Stimulated activated CD4-positive, alpha-beta T cell treated with anti-CD3 and anti-CD28 coated beads, Interleukin-4, amount 100 ng/mL, for 24 hours (primary cell): Measurements from ENCODE around the gene RAD51B.
"Not testable (repeated sequence)": the region's sequence is repeated elsewhere in the genome, so short reads cannot be mapped to it uniquely, and the experiment has no call there.

ENCODE experiments used
- DNase-seq: peaks from one replicate; pipeline ENCODE4 v3.0.0-alpha.2; 2020

The RAD51B gene

DNA sequence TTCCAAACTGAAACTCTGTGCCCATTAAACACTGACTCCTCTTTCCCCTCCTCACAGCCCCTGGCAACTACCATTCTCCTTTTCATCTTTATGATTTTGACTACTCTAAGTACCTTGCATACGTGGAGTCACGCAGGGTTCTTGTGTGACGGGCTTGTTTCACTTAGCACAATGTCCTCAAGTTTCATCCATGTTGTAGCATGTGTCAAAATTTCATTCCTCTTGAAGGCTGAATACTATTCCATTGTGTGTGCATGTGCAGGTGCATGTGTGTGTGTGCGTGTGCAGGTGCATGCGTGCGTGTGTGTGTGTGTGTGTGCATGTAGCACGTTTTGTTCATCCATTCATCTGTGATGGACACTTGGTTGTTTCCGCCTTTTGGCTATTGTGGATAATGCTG is 867.1 kb downstream of the RAD51B start:
- DNase-seq, result no peak

DNA sequence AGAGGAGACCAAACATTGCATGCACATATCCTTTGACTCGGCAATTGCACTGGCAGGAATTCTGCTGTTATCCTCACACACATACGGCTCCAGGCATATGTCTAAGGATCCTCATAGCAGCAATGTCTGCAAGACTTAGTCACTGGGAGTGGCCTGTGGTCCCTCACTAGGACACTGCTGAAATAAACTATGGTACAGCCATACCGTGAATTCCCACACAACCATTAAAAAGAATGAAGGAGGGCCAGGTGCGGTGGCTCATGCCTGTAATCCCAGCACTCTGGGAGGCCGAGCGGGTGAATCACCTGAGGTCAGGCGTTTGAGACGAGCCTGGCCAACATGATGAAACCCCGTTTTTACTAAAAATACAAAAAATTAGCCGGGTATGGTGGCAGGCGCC is 868.2 kb downstream of the RAD51B start:
- DNase-seq, result no peak

- no peak for DNase-seq
These were observed 869.3 kb downstream of the RAD51B start for GRCh38 chr14:68688872-68689371.

- no peak for DNase-seq
These were observed 869.9 kb downstream of the RAD51B start for GRCh38 chr14:68689511-68689910.

DNA sequence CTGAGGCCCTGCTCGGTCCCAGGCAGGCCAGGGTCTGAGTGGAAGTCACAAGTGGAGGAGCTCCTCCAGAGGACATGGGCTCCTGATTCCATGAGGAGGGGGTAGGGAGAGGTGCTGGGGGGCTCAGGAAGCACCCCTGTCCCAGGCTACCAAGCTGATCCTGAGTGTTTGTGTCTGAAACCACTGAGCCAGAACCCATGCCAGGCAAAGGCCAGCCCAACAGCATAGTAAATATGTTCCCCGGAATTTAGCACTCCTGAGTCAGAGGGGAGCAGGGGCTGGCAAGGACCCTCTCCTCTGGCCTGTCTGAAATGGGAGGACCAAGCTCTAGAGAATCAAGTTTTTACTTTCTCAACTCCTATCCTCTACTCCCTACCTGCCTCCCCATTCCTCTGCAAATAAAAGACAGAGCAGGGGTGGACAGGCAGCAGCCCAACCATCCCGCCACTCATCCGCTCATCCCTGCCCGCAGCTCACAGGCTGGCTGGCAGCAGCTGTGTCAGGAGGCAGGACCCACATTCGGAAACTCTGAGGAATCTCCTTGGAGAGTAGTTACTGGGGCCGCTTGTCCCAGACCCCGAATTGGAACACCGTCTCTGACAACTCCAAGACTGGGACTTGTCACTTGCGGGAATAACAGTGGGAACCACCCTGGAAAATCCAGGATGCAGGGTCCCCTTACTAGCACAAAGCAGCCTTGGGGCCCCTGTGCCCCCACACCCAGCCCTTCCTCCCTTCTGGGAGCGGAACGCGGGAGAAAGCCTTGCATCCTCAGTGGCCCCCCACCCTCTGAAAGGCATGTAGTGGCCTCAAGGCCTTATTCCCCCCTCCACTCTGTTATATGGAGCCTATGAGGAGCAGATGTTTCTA is 870.7 kb downstream of the RAD51B start:
- DNase-seq, result no peak

GRCh38 chr14:68691031-68691791 is 871.6 kb downstream of the RAD51B start:
- no peak for DNase-seq

GRCh38 chr14:68691792-68692118 is 872.2 kb downstream of the RAD51B start:
- no peak for DNase-seq

GRCh38 chr14:68692216-68692615 is 872.6 kb downstream of the RAD51B start:
- DNase-seq, result no peak

GRCh38 chr14:68692916-68693771 is 873.6 kb downstream of the RAD51B start:
- no peak for DNase-seq

GRCh38 chr14:68693926-68694325 is 874.3 kb downstream of the RAD51B start:
- no peak for DNase-seq

GRCh38 chr14:68694516-68695235 is 875.1 kb downstream of the RAD51B start:
- no peak for DNase-seq

GRCh38 chr14:68695326-68695768 is 875.8 kb downstream of the RAD51B start:
- peak; percentile 36 for DNase-seq

DNA sequence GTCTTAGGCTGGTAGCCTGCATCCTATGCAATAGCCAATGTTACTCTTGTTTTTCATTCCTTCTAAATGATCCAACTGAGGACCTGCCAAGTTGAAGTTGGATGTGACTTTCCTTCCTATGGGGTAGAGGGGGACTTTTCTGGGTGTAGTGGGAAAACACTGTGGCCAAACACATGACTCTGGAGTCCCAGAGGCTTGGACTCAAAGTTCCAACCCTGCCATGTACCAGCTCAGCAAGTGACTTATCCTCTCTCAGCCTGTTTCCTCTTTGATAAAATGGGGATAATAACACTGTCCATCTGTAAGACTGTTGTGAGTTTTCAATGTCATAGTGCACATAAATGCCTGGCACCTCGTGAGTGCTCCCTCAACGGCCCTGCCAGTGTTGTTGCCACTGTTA is 876.3 kb downstream of the RAD51B start:
- no peak for DNase-seq

DNA sequence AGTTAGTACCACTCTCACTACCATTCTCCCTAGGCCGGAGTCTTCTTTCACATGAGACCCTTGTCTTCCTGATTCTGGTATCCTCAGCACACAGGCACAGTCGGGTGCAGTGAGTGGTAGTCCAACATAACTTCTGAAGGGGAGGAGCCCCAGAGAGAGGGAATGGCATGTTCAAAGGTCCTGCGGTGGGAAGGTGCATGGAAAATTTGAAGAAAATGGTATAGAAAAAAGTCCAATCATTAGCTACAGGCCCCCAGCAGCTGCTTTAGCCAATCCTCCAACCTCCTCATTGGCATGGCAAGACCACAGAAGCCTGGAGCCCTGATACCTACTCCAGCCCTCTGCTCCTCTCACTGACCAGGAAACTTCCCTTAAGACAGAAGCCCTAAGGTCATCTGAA is 876.7 kb downstream of the RAD51B start:
- no peak for DNase-seq

GRCh38 chr14:68696721-68697495 is 877.3 kb downstream of the RAD51B start:
- no peak for DNase-seq

- DNase-seq, result not testable (repeated sequence)
These were observed 879.2 kb downstream of the RAD51B start for GRCh38 chr14:68698773-68699172.

DNA sequence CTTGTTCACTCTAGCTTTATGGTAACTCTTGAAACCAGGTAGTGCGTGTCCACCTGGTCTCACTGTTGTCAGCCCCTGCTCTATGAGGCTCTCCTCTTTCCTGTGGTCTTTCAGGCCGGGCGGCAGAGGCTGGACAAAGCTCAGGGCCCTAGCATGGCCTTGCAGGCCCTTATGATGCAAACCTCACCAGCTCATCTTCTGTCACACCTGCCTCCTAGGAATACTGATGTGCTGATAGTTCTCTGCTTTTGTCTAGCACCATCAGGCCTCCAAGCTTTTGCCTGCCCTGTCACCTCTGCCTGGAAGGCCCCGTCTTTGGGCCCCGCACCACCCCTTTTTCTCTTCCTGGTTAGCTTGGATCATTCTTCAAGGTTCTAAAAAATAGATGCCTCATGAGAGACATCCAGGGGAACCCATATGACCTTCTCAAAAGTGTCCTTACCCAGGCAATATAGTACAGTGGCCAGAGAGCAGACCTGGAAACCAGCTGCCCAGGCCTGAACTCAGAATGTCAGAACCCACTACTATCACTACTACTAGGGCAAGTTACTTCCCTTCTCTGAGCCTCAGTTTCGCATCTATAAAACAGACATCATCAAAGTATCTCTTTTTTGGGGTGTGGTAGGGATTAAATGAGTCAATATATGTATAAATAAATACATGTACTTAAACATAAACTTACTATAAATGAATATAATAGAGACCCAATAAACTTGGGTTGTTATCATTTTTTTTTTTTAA is 881.6 kb downstream of the RAD51B start:
- DNase-seq, result no peak

DNA sequence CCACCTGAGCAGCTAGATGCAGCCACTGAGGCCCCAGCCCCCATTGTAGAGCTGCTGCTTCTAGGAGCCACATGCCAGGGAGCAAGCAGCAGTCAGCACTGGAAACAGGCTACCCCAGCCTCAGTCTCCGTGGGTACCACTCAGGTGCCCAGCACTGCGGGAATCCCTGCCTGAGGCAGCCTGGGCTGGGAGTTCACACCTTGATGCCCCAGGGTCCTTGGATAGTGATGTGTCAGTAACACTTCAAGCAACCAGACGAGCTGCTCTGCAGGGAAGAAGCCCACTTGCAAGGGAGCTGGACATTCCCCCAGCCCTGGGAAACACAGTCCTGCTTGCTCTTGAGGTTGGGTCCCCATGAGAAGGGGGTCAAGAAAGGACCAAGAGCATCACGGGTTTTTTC is 882.6 kb downstream of the RAD51B start:
- DNase-seq, result no peak

DNA sequence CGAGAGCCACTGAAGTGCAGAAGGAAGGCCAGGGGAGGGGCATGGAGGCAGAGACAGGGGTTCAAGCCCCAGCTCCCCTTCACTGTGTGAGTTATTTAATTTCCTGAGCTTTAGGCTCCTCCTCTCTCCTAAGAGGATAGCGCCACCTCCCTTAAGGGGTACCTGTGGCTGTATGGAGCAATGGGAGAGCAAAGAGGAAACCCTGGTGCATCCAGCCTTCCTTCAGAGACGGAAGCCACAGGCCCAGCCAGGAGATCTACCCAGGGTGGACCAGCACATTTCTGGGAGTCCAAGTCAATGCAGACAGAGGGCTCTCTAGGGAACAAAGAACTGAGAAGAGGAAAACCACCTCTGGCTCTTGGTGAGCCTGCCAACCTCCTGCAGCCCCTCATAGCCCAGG is 883.0 kb downstream of the RAD51B start:
- DNase-seq, result no peak

DNA sequence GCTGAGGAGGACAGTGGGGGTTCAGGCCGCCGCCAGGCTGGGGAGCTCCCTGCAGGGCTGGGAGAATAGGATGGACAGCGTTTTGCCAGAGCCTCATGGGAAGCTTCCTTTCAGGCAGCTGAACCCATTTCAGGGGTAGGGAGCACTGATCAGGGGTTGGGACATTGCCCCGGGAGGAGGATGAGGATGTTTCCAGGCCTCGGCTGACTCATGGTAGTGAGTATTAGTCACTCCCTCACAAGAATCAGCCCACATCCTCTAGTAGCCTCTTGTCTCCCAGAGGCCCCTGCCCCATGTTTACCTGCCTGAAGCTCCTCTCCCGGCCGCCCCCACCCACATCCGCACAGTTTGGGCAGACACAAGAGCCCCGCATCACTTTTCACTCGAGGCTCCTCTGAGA is 883.5 kb downstream of the RAD51B start:
- DNase-seq, result peak; percentile 29
